ENCODE results near the gene PLCL2.

DNA sequence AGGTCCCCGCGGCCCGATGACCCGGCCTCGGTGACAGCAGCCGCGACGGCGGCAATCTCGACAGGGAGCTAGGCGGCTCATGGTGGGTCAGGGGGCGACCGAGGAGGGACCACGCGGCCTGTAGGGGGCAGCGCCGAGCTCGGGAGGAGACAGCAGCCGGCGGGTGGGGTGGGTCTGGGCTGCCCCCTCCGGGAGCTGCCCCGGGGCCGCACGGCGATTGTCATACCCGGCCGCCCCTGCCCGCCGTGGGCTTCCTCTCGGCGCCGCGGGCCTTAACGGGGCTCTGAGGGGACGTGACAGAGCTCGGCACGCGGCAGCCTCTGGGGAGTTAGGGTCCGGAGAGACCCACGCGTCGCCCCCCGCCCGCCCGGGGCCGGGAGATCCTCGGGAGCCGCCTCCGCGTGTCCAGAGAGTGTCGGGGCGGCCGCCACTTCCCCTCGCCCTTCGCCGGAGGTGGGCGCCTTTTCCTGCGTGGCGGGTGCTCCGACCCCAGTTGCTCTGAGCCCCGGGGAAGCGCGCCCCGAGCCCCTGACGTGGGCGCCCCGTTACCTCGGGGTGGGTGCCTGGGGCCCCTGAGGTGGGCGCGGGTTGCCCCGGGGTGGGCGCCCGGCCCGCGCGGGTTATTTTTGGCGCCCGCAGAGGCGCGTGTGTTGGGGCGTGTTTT lies 539 bp upstream of the PLCL2 start:
- TF ChIP-seq CTCF (IDR thresholded peaks at IDR 0.05; ENCODE audit: low read length) (peak; percentile 57), EZH2 (optimal IDR thresholded peaks at IDR 0.05; ENCODE audit: low read depth, low read length) (no peak)
